ENCODE results near the gene SINHCAF. TPM values are rescaled to one million over a fixed set of nuclear protein-coding genes. Genes with fewer than 3 reads are reported as not detected.

Gene SINHCAF
- total and polyA plus RNA-seq, 2 of the 8 experiments (the other 6 are each of a cell fraction or from before 2014, with no cell fraction given), result 138 to 576 TPM

- 91% methylated on average over 13 of the region's 14 CpGs; no CpG with 5 or more reads in 1 of the 2 experiments for WGBS, 2 experiments (ENCODE audit: extremely low coverage in 1 of 2, insufficient coverage in 1 of 2, insufficient read length in 1 of 2, insufficient replicate concordance in 2 of 2, low coverage in 1 of 2, low lambda C conversion rate in 2 of 2, missing lambda C conversion rate in 1 of 2)
- peak overlapping the region; percentile 82 for H4K91ac ChIP-seq (replicated peaks; ENCODE audit: insufficient read length, low read length)
- H3K4me3 ChIP-seq (ENCODE audit: extremely low read depth in 1 of 4, insufficient read depth in 2 of 4, low read depth in 3 of 4, low read length in 4 of 4), result peak overlapping the region in 1 of 4 experiments; percentile 33; a peak in 1 of 8 replicates
- H3K9ac ChIP-seq (replicated peaks in 1 of 4; ENCODE audit: extremely low read depth in 1 of 4, low read depth in 3 of 4, low read length in 3 of 4), result peak overlapping the region in 2 of 4 experiments; percentile 60 to 64; a peak in 3 of 7 replicates
- H4K5ac ChIP-seq (ENCODE audit: insufficient read length, low read depth, low read length), result peak overlapping the region; percentile 76
- H2AFZ ChIP-seq (ENCODE audit: low read length), result no peak overlapping the region
- POLR2A ChIA-PET (ENCODE audit: partially characterized antibody), result interaction anchor here (0.8 to 17.5 kb wide), 16 partner anchors 7 to 72 kb away, joined by 3 to 474 read pairs (median 6); partner anchors contain the start of gene SINHCAF
- no peak overlapping the region for H3K14ac ChIP-seq (ENCODE audit: insufficient read length)
- H3K23ac ChIP-seq (ENCODE audit: insufficient read length), result no peak overlapping the region
- DNase-seq (ENCODE audit: low read depth in 1 of 2, low spot score in 2 of 2) (no peak), FAIRE-seq (no peak)
- H3K4me1 ChIP-seq (replicated peaks in 1 of 4; ENCODE audit: control insufficient read depth in 3 of 4, insufficient read depth in 4 of 4, low read length in 3 of 4), result peaks cover 13 to 21% (median 21%) of the 10 kb centered on the region in 4 experiments
- H4K20me1 ChIP-seq (replicated peaks in 1 of 2; ENCODE audit: control insufficient read depth in 1 of 2, insufficient read depth in 2 of 2, low read length in 2 of 2), result no peaks in the 10 kb centered on the region
- no peaks in the 10 kb centered on the region for H3K9me3 ChIP-seq (ENCODE audit: insufficient read depth in 2 of 2, low read depth in 1 of 2, low read length in 1 of 2)
- no peaks in the 10 kb centered on the region for H3K36me3 ChIP-seq (ENCODE audit: control insufficient read depth in 2 of 4, insufficient read depth in 4 of 4, low read length in 3 of 4)
- H3K79me2 ChIP-seq (ENCODE audit: control insufficient read depth in 1 of 2, insufficient read depth in 2 of 2, low read length in 2 of 2), result no peaks in the 10 kb centered on the region
- H2BK12ac ChIP-seq (ENCODE audit: low read depth, low read length), result peak overlapping the region; percentile 98
- H2BK20ac ChIP-seq (ENCODE audit: low read length), result peak overlapping the region; percentile 2; the same call in 1 of the 2 replicates
- H3K18ac ChIP-seq (ENCODE audit: extremely low read depth, low read length), result peak overlapping the region; percentile 91
- H4K8ac ChIP-seq (ENCODE audit: extremely low read depth, insufficient read depth, low read length), result no peak overlapping the region
- H3K4ac ChIP-seq (replicated peaks; ENCODE audit: insufficient read length, low read depth, low read length), result peak overlapping the region; percentile 10
- no peak overlapping the region; the same call in 1 of the 2 replicates for H2BK15ac ChIP-seq (ENCODE audit: low read length)
- H3K23me2 ChIP-seq (ENCODE audit: low read depth, low read length), result no peaks in the 10 kb centered on the region; the same call in 1 of the 2 replicates
- CTCF ChIA-PET (ENCODE audit: partially characterized antibody), result interaction anchor here (0.9 to 3.1 kb wide), 6 partner anchors 8 to 111 kb away, joined by 3 to 15 read pairs (median 4); no protein-coding TSS in a partner anchor
- H2AK5ac ChIP-seq (ENCODE audit: low read depth, low read length), result peak overlapping the region; percentile 93; the same call in 1 of the 2 replicates
- peak overlapping the region; percentile 59 to 76; a peak in 3 of 4 replicates for H3K4me2 ChIP-seq (ENCODE audit: insufficient read depth in 1 of 2, low read depth in 2 of 2, low read length in 2 of 2)
- H3K79me1 ChIP-seq (ENCODE audit: low read depth, low read length), result no peaks in the 10 kb centered on the region
- no peaks in the 10 kb centered on the region for H3K27me3 ChIP-seq (replicated peaks in 1 of 4; ENCODE audit: control insufficient read depth in 3 of 4, extremely low read depth in 1 of 4, insufficient read depth in 3 of 4, low read length in 3 of 4)
- H2BK120ac ChIP-seq (replicated peaks; ENCODE audit: low read depth, low read length), result peak overlapping the region; percentile 21
- H3K56ac ChIP-seq (replicated peaks; ENCODE audit: insufficient read length, low read depth, low read length), result no peak overlapping the region
- peak overlapping the region; percentile 96 for H2BK5ac ChIP-seq (ENCODE audit: low read depth, low read length)
- H3K27ac ChIP-seq (ENCODE audit: low read depth, low read length), result peak overlapping the region; percentile 85; the same call in 1 of the 2 replicates
- TF ChIP-seq CBX5 (IDR thresholded peaks at IDR 0.05; ENCODE audit: low read depth, low read length), result no peak
- no peak for TF ChIP-seq TAF7 (optimal IDR thresholded peaks at IDR 0.05; ENCODE audit: borderline replicate concordance, low read depth, low read length)
- TF ChIP-seq CBX8 (IDR thresholded peaks at IDR 0.05; ENCODE audit: borderline replicate concordance, low read depth, low read length), result no peak
- no peak for TF ChIP-seq EGR1 (IDR thresholded peaks at IDR 0.05; ENCODE audit: borderline replicate concordance, low read depth, low read length)
- no peak for TF ChIP-seq E2F6 (IDR thresholded peaks at IDR 0.05)
- TF ChIP-seq POLR2A (IDR thresholded peaks at IDR 0.05; ENCODE audit: control extremely low read depth in 1 of 2, low read depth in 2 of 2, low read length in 2 of 2), result no peak
- no peak for TF ChIP-seq TBP (IDR thresholded peaks at IDR 0.05; ENCODE audit: low read depth, low read length)
- TF ChIP-seq RXRA (IDR thresholded peaks at IDR 0.05; ENCODE audit: insufficient read depth, low read depth, low read length), result no peak
- TF ChIP-seq PHF8 (conservative IDR thresholded peaks at IDR 0.05; ENCODE audit: low read depth, low read length), result no peak
- no peak for TF ChIP-seq MAX (IDR thresholded peaks at IDR 0.05)
- TF ChIP-seq FOSL1 (IDR thresholded peaks at IDR 0.05; ENCODE audit: insufficient read depth, low read depth, low read length), result no peak
- no peak for TF ChIP-seq SIRT6 (IDR thresholded peaks at IDR 0.05; ENCODE audit: low read length)
- no peak for TF ChIP-seq CHD2 (IDR thresholded peaks at IDR 0.05; ENCODE audit: low read length)
These were observed 35.8 kb upstream of the SINHCAF start for GRCh38 chr12:31361730-31362114.
